Keratinocyte (primary cell): ENCODE results near the gene CIPC. TPM values are rescaled to one million over a fixed set of nuclear protein-coding genes. Genes with fewer than 3 reads are reported as not detected.

Experiments used
- DNase-seq: peaks from one replicate; pipeline ENCODE4 v3.0.0-alpha.2; 2011; ENCODE audit warnings: low read depth, missing footprints, low spot score
- FAIRE-seq: peaks from 2 replicates; lab custom pipeline; 2011; peaks lifted over from hg19 to GRCh38; lab: Jason Lieb, UNC
- H2AFZ ChIP-seq: 2 replicates; pipeline ENCODE4 v1.6.0; 2012; ENCODE audit warnings: low read length, control low read depth, inconsistent platforms; ENCODE audit not compliant: control insufficient read depth
- H3K27ac ChIP-seq: 2 replicates; pipeline ENCODE4 v1.5.1; 2011; ENCODE audit warnings: low read length; ENCODE audit not compliant: control insufficient read depth, insufficient read depth
- H3K27me3 ChIP-seq: 3 replicates; pipeline ENCODE4 v1.6.0; 2011; ENCODE audit warnings: low read length; ENCODE audit not compliant: control insufficient read depth, insufficient read depth; ENCODE audit errors: extremely low read depth
- H3K36me3 ChIP-seq, 2 experiments: 2 replicates in 1 of 2; 3 replicates in 1 of 2; pipeline ENCODE4 v1.5.1; 2011; ENCODE audit warnings: low read length in 2 of 2, mild to moderate bottlenecking in 1 of 2; ENCODE audit not compliant: control insufficient read depth in 2 of 2, insufficient read depth in 2 of 2; ENCODE audit errors: extremely low read depth in 1 of 2
- H3K4me1 ChIP-seq: 3 replicates; pipeline ENCODE4 v1.5.1; 2011; ENCODE audit warnings: low read length; ENCODE audit not compliant: control insufficient read depth, insufficient read depth; ENCODE audit errors: extremely low read depth
- H3K4me2 ChIP-seq: 3 replicates; pipeline ENCODE4 v1.6.0; 2011; ENCODE audit warnings: low read depth, low read length; ENCODE audit not compliant: control insufficient read depth, insufficient read depth; ENCODE audit errors: extremely low read depth
- H3K4me3 ChIP-seq, 3 experiments: fragments of 200-600 bp in 1 of 3; sonication (generic) in 1 of 3; 2 replicates in 2 of 3; 3 replicates in 1 of 3; pipeline ENCODE4 v1.5.1; 2011 to 2016; ENCODE audit warnings: low read length in 3 of 3, mild to moderate bottlenecking in 3 of 3, control low read depth in 2 of 3, inconsistent platforms in 1 of 3, low read depth in 1 of 3, mixed read lengths in 1 of 3, mixed run types in 1 of 3, moderate library complexity in 1 of 3; ENCODE audit not compliant: control insufficient read depth in 2 of 3, insufficient read depth in 2 of 3; ENCODE audit errors: extremely low read depth in 1 of 3
- H3K79me2 ChIP-seq: 2 replicates; pipeline ENCODE4 v1.6.0; 2012; ENCODE audit warnings: low read length; ENCODE audit not compliant: control insufficient read depth, insufficient read depth
- H3K9ac ChIP-seq: 3 replicates; pipeline ENCODE4 v1.6.0; 2011; ENCODE audit warnings: low read length; ENCODE audit not compliant: control insufficient read depth, insufficient read depth; ENCODE audit errors: extremely low read depth
- H3K9me1 ChIP-seq: 3 replicates; pipeline ENCODE4 v1.6.0; 2011; ENCODE audit warnings: low read length; ENCODE audit not compliant: control insufficient read depth, insufficient read depth; ENCODE audit errors: extremely low read depth
- H3K9me3 ChIP-seq: 2 replicates; pipeline ENCODE4 v1.5.1; 2012; ENCODE audit warnings: low read depth, low read length; ENCODE audit not compliant: control insufficient read depth
- H4K20me1 ChIP-seq: 3 replicates; pipeline ENCODE4 v1.6.0; 2011; ENCODE audit warnings: low read length; ENCODE audit not compliant: control insufficient read depth, insufficient read depth; ENCODE audit errors: extremely low read depth
- EZH2 ChIP-seq: IDR thresholded peaks from one replicate; pipeline ENCODE4 v1.6.1; 2012; ENCODE audit warnings: inconsistent platforms, mild to moderate bottlenecking, low read length, moderate library complexity
- dilution Hi-C: fragments of 300-500 bp; cut with MboI; formaldehyde crosslinking; loops from one replicate; pipeline ENCODE4 v1.7.0; 2020; ENCODE audit warnings: low sequenced_read_pairs; ENCODE audit not compliant: extremely low pct_ligation_motif_present
- polyA plus RNA-seq, 5 experiments: library from polyadenylated mRNA; depleted of rRNA in 3 of 5; stranded (reverse) in 3 of 5; stranded (forward) in 1 of 5; unstranded in 1 of 5; fragments of >200 nt; gene quantifications; 1 replicate in 1 of 5; 2 replicates in 3 of 5; 3 replicates in 1 of 5; pipeline versions ENCODE4 v1.2.1 to v1.2.3, GENCODE V29; 2011 to 2012; ENCODE audit warnings: missing spikeins in 2 of 5, low read depth in 1 of 5, low replicate concordance in 1 of 5
- TF ChIP-seq, protein P1 (sequence below), 3 experiments: IDR thresholded peaks in 1 of 3; conservative IDR thresholded peaks in 1 of 3; optimal IDR thresholded peaks in 1 of 3; 2 replicates in 2 of 3; 3 replicates in 1 of 3; pipeline versions ENCODE3 to v1.5.1; 2011; ENCODE audit warnings: low read length in 3 of 3, mild to moderate bottlenecking in 3 of 3, moderate library complexity in 2 of 3, control low read depth in 1 of 3, inconsistent platforms in 1 of 3; ENCODE audit not compliant: insufficient read depth in 2 of 3; ENCODE audit errors: extremely low read depth in 1 of 3

Gene CIPC
- polyA plus RNA-seq, 1 donor (not counting 4 experiments of a cell fraction or from before 2014, with no cell fraction given), result 13.2 TPM

DNA sequence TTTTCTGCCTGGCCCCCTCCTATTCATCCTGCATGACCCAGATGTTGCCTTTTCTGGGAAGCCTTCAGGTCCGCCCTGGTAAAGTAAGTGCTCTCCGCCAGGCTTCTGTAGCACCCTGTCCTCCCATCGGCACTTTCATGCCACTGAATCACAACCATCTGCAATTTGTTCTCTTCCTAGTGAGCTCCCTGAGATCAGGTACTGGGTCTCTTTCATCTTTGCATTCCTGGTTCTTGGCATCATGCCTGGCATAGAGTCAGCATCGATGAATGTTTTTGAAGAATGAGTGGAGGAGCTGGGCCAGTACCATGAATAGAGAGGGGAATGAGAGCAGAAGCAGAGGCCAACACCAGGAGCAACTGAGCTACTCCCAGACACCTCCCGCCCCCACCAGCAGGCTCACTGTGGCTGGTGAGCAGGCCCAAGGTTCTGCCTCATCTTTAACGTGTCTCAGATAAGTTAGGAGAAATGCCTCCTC, 30.4 kb downstream of the CIPC start:
- no peak overlapping the region for H3K27ac ChIP-seq
- no peaks in the 10 kb centered on the region for H3K36me3 ChIP-seq
- no peak overlapping the region for H3K4me3 ChIP-seq
- peaks cover 2% of the 10 kb centered on the region for H4K20me1 ChIP-seq
- dilution Hi-C loops, result no loop called here
- peaks cover 2% of the 10 kb centered on the region for H3K9me1 ChIP-seq
- peaks cover 27% of the 10 kb centered on the region for H3K27me3 ChIP-seq
- H3K4me1 ChIP-seq, result peaks cover 20% of the 10 kb centered on the region
- no peaks in the 10 kb centered on the region for H3K9me3 ChIP-seq
- DNase-seq (no peak), FAIRE-seq (peak; percentile 55)
- H3K79me2 ChIP-seq, result no peaks in the 10 kb centered on the region
- H3K9ac ChIP-seq, result no peak overlapping the region
- no peak overlapping the region for H2AFZ ChIP-seq
- TF ChIP-seq, protein P1, sequence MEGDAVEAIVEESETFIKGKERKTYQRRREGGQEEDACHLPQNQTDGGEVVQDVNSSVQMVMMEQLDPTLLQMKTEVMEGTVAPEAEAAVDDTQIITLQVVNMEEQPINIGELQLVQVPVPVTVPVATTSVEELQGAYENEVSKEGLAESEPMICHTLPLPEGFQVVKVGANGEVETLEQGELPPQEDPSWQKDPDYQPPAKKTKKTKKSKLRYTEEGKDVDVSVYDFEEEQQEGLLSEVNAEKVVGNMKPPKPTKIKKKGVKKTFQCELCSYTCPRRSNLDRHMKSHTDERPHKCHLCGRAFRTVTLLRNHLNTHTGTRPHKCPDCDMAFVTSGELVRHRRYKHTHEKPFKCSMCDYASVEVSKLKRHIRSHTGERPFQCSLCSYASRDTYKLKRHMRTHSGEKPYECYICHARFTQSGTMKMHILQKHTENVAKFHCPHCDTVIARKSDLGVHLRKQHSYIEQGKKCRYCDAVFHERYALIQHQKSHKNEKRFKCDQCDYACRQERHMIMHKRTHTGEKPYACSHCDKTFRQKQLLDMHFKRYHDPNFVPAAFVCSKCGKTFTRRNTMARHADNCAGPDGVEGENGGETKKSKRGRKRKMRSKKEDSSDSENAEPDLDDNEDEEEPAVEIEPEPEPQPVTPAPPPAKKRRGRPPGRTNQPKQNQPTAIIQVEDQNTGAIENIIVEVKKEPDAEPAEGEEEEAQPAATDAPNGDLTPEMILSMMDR (optimal IDR thresholded peaks at IDR 0.05 in 1 of 3, IDR thresholded peaks at IDR 0.05 in 1 of 3, conservative IDR thresholded peaks at IDR 0.05 in 1 of 3; ENCODE audit: extremely low read depth in 1 of 3, insufficient read depth in 2 of 3, low read length in 3 of 3), result no peak
- TF ChIP-seq EZH2, result no peak
- no peak overlapping the region for H3K4me2 ChIP-seq

DNA sequence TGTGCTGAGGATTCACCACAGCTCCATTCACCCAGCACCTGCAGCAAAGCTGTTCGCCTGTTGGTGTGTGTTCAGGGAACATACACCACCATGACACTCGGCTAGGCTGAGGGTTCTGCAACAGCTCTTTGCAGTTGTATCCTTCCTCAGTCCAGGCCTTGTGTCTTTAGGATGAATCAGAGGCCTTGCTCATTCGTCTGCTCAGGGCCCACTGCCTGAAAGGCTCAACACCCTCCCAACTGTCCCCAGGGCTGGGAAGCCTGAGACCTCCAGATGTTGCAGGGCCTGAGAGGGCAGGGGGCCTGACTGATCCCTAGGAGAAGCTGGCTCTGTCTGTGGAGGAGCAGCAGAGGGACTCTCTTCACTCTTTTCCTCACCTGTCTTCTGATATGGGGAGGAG, 32.3 kb downstream of the CIPC start:
- Histone ChIP-seq H3K4me2 (no peak overlapping the region), H3K36me3 (no peaks in the 10 kb centered on the region), H3K9me3 (no peaks in the 10 kb centered on the region), H3K27me3 (peaks cover 37% of the 10 kb centered on the region), H3K9me1 (no peaks in the 10 kb centered on the region), H4K20me1 (no peaks in the 10 kb centered on the region), H2AFZ (no peak overlapping the region), H3K79me2 (no peaks in the 10 kb centered on the region), H3K4me1 (peaks cover 6% of the 10 kb centered on the region), H3K9ac (no peak overlapping the region), H3K4me3 (no peak overlapping the region), H3K27ac (no peak overlapping the region)
- DNase-seq (no peak), FAIRE-seq (no peak)
- dilution Hi-C loops, result no loop called here
- TF ChIP-seq EZH2, result no peak
- TF ChIP-seq, protein P1 (optimal IDR thresholded peaks at IDR 0.05 in 1 of 3, IDR thresholded peaks at IDR 0.05 in 1 of 3, conservative IDR thresholded peaks at IDR 0.05 in 1 of 3; ENCODE audit: extremely low read depth in 1 of 3, insufficient read depth in 2 of 3, low read length in 3 of 3), result no peak
